Endodermal cell (in vitro differentiated cells): ENCODE results near the gene CALD1. TPM values are rescaled to one million over a fixed set of nuclear protein-coding genes. Genes with fewer than 3 reads are reported as not detected.

Experiments
- DNase-seq: peaks from one replicate; pipeline ENCODE4 v3.0.0-alpha.2; 2017
- H3K27ac ChIP-seq: 2 replicates; pipeline ENCODE4 v1.5.1; 2013; ENCODE audit warnings: mild to moderate bottlenecking, low read depth, low read length, moderate library complexity
- H3K27me3 ChIP-seq: 2 replicates; pipeline ENCODE4 v1.6.1; 2013; ENCODE audit warnings: mild to moderate bottlenecking, low read length, moderate library complexity; ENCODE audit not compliant: insufficient read depth, control insufficient read depth, poor library complexity, severe bottlenecking
- H3K36me3 ChIP-seq: 2 replicates; pipeline ENCODE4 v1.7.0; 2013; ENCODE audit warnings: mild to moderate bottlenecking, low read length, moderate library complexity; ENCODE audit not compliant: control insufficient read depth, insufficient read depth
- H3K4me1 ChIP-seq: one replicate; pipeline ENCODE4 v1.7.0; 2013; ENCODE audit warnings: low read length; ENCODE audit not compliant: control insufficient read depth, insufficient read depth
- H3K4me3 ChIP-seq: 2 replicates; pipeline ENCODE4 v1.5.1; 2013; ENCODE audit warnings: mild to moderate bottlenecking, low read length, moderate library complexity
- H3K9ac ChIP-seq: 2 replicates; pipeline ENCODE4 v1.6.1; 2013; ENCODE audit warnings: mild to moderate bottlenecking, low read length, moderate library complexity; ENCODE audit not compliant: poor library complexity, severe bottlenecking; ENCODE audit errors: extremely low read depth
- H3K9me3 ChIP-seq: 2 replicates; pipeline ENCODE4 v1.6.1; 2013; ENCODE audit warnings: mild to moderate bottlenecking, low read length, moderate library complexity; ENCODE audit not compliant: control insufficient read depth
- H3K27ac Mint-ChIP-seq: 2 replicates; pipeline ENCODE4 v1.8.0; 2020; ENCODE audit warnings: mixed read lengths
- H3K27me3 Mint-ChIP-seq: 2 replicates; pipeline ENCODE4 v1.8.0; 2021; ENCODE audit warnings: mild to moderate bottlenecking, mixed read lengths; ENCODE audit not compliant: insufficient read depth
- H3K36me3 Mint-ChIP-seq: 2 replicates; pipeline ENCODE4 v1.8.0; 2020; ENCODE audit warnings: low read depth, mixed read lengths
- H3K4me1 Mint-ChIP-seq: 2 replicates; pipeline ENCODE4 v1.8.0; 2020; ENCODE audit warnings: mixed read lengths
- H3K4me3 Mint-ChIP-seq: 2 replicates; pipeline ENCODE4 v1.8.0; 2020; ENCODE audit warnings: mild to moderate bottlenecking, moderate library complexity, mixed read lengths
- H3K9me3 Mint-ChIP-seq: 2 replicates; pipeline ENCODE4 v1.8.0; 2020; ENCODE audit warnings: mild to moderate bottlenecking, mixed read lengths
- CTCF ChIP-seq: fragments of 200-600 bp; sonication (generic); conservative IDR thresholded peaks from 2 replicates; pipeline ENCODE4 v1.5.0; 2021; ENCODE audit warnings: antibody characterized with exemption, mild to moderate bottlenecking
- WGBS, 2 experiments: methylation state at CpG; one replicate each; pipeline versions ENCODE4 v1.1.5 to v1.1.7; 2013; ENCODE audit warnings: missing lambda C conversion rate in 2 of 2, mixed read lengths in 1 of 2; ENCODE audit not compliant: insufficient coverage in 1 of 2, insufficient read length in 1 of 2; 5-methylcytosine and 5-hydroxymethylcytosine counted together
- total RNA-seq, 2 donors: library from RNA; stranded (reverse); fragmentation: NEBNext Ultra II Directional in 1 of 2; extraction: Animal tissue kit (Norgen Biotek cat#: 25700) in 1 of 2; gene quantifications; 2 replicates in 1 of 2; 3 replicates in 1 of 2; pipeline ENCODE4 v1.2.1, GENCODE V29; 2021

The CALD1 gene
- total RNA-seq, 2 donors from 2014 or later, result 111 to 132 TPM

GRCh38 chr7:134813663-134814396, 34.4 kb downstream of the CALD1 start:
- Mint-ChIP-seq H3K9me3 (no peaks in the 10 kb centered on the region), H3K36me3 (no peaks in the 10 kb centered on the region), H3K27me3 (no peaks in the 10 kb centered on the region), H3K4me3 (no peak overlapping the region), H3K4me1 (no peaks in the 10 kb centered on the region), H3K27ac (no peak overlapping the region)
- Histone ChIP-seq H3K9me3 (no peaks in the 10 kb centered on the region), H3K9ac (no peak overlapping the region), H3K4me1 (no peaks in the 10 kb centered on the region), H3K27ac (no peak overlapping the region), H3K4me3 (no peak overlapping the region), H3K36me3 (peaks cover 7% of the 10 kb centered on the region), H3K27me3 (no peaks in the 10 kb centered on the region)
- whole genome bisulfite sequencing, 2 experiments, result 94 to 97% methylated on average over 6 of the region's 6 CpGs
- DNase-seq, result no peak
- TF ChIP-seq CTCF, result no peak

- Mint-ChIP-seq H3K27ac (no peak overlapping the region), H3K36me3 (no peaks in the 10 kb centered on the region), H3K4me3 (no peak overlapping the region), H3K9me3 (no peaks in the 10 kb centered on the region), H3K27me3 (no peaks in the 10 kb centered on the region), H3K4me1 (no peaks in the 10 kb centered on the region)
- Histone ChIP-seq H3K9me3 (no peaks in the 10 kb centered on the region), H3K9ac (no peak overlapping the region), H3K4me1 (no peaks in the 10 kb centered on the region), H3K36me3 (peaks cover 7% of the 10 kb centered on the region), H3K27ac (no peak overlapping the region), H3K27me3 (no peaks in the 10 kb centered on the region), H3K4me3 (no peak overlapping the region)
- WGBS, 2 experiments, result 94 to 100% methylated on average over 2 to 4 of the region's 4 CpGs
- no peak for TF ChIP-seq CTCF
- DNase-seq, result no peak
Observed at GRCh38 chr7:134814730-134815364, 35.4 kb downstream of the CALD1 start.

- Mint-ChIP-seq H3K4me1 (no peaks in the 10 kb centered on the region), H3K9me3 (no peaks in the 10 kb centered on the region), H3K27me3 (no peaks in the 10 kb centered on the region), H3K36me3 (no peaks in the 10 kb centered on the region), H3K27ac (no peak overlapping the region), H3K4me3 (no peak overlapping the region)
- no peak for TF ChIP-seq CTCF
- Histone ChIP-seq H3K27me3 (no peaks in the 10 kb centered on the region), H3K9ac (no peak overlapping the region), H3K4me3 (no peak overlapping the region), H3K9me3 (no peaks in the 10 kb centered on the region), H3K4me1 (no peaks in the 10 kb centered on the region), H3K27ac (no peak overlapping the region), H3K36me3 (peaks cover 7% of the 10 kb centered on the region)
- 94 to 95% methylated on average over 5 to 9 of the region's 9 CpGs for WGBS, 2 experiments
- DNase-seq, result no peak
Observed at GRCh38 chr7:134818613-134819345, 39.3 kb downstream of the CALD1 start.
